H1 (cell line): ENCODE measurements around the gene TMEM269. TPM values are rescaled to one million over a fixed set of nuclear protein-coding genes. Genes with fewer than 3 reads are reported as not detected.

Experiments used
- CTCF ChIA-PET: fragments of 300-600 bp; sonication (Branson Sonifier 250); formaldehyde crosslinking; loops from one replicate; lab custom pipeline; 2021; ENCODE audit not compliant: partially characterized antibody; lab: Charles Lee
- POLR2A ChIA-PET: fragments of 300-600 bp; sonication (Branson Sonifier 250); formaldehyde crosslinking; loops from one replicate; lab custom pipeline; 2021; ENCODE audit warnings: inconsistent platforms; ENCODE audit not compliant: partially characterized antibody; lab: Charles Lee
- DNase-seq, 2 experiments: peaks; one replicate each; pipeline versions ENCODE4 v3.0.0 to v3.0.0-alpha.2; 2010 to 2022; ENCODE audit warnings: low spot score in 2 of 2, low read depth in 1 of 2, mixed read lengths in 1 of 2
- FAIRE-seq: peaks from 2 replicates; lab custom pipeline; 2011; peaks lifted over from hg19 to GRCh38; lab: Jason Lieb, UNC
- H2AFZ ChIP-seq: 2 replicates; pipeline ENCODE4 v1.8.1; 2012; ENCODE audit warnings: low read length, inconsistent platforms
- H2AK5ac ChIP-seq: 2 replicates; pipeline ENCODE4 v1.6.1; 2013; ENCODE audit warnings: low read depth, low read length
- H2BK120ac ChIP-seq: replicated peaks from 2 replicates; pipeline ENCODE3; 2013; ENCODE audit warnings: low read depth, low read length, inconsistent platforms
- H2BK12ac ChIP-seq: 2 replicates; pipeline ENCODE4 v1.6.1; 2013; ENCODE audit warnings: low read depth, low read length
- H2BK15ac ChIP-seq: 2 replicates; pipeline ENCODE4 v1.6.1; 2013; ENCODE audit warnings: low read length
- H2BK20ac ChIP-seq: 2 replicates; pipeline ENCODE4 v1.6.1; 2013; ENCODE audit warnings: low read length
- H2BK5ac ChIP-seq: 2 replicates; pipeline ENCODE4 v1.6.1; 2013; ENCODE audit warnings: low read depth, low read length
- H3K14ac ChIP-seq: 2 replicates; pipeline ENCODE4 v1.6.1; 2013; ENCODE audit warnings: inconsistent platforms; ENCODE audit not compliant: insufficient read length
- H3K18ac ChIP-seq: 2 replicates; pipeline ENCODE4 v1.6.1; 2013; ENCODE audit warnings: low read length; ENCODE audit errors: extremely low read depth
- H3K23ac ChIP-seq: 2 replicates; pipeline ENCODE4 v1.6.1; 2013; ENCODE audit warnings: inconsistent platforms; ENCODE audit not compliant: insufficient read length
- H3K23me2 ChIP-seq: 2 replicates; pipeline ENCODE4 v1.6.1; 2013; ENCODE audit warnings: low read depth, low read length
- H3K27ac ChIP-seq: 2 replicates; pipeline ENCODE4 v1.6.1; 2011; ENCODE audit warnings: low read depth, low read length, inconsistent platforms
- H3K27me3 ChIP-seq, 4 experiments: replicated peaks in 1 of 4; 1 replicate in 1 of 4; 2 replicates in 3 of 4; pipeline versions ENCODE4 v1.6.1 to v1.8.1; 2011 to 2013; ENCODE audit warnings: low read length in 3 of 4, mild to moderate bottlenecking in 3 of 4, inconsistent platforms in 2 of 4, mixed read lengths in 2 of 4, moderate library complexity in 1 of 4; ENCODE audit not compliant: control insufficient read depth in 3 of 4, insufficient read depth in 3 of 4; ENCODE audit errors: extremely low read depth in 1 of 4
- H3K36me3 ChIP-seq, 4 experiments: 2 replicates each; pipeline versions ENCODE4 v1.6.1 to v1.8.1; 2011 to 2013; ENCODE audit warnings: mild to moderate bottlenecking in 4 of 4, low read length in 3 of 4, moderate library complexity in 2 of 4, control low read depth in 1 of 4, inconsistent platforms in 1 of 4; ENCODE audit not compliant: insufficient read depth in 4 of 4, control insufficient read depth in 2 of 4
- H3K4ac ChIP-seq: replicated peaks from 2 replicates; pipeline ENCODE3; 2013; ENCODE audit warnings: low read length, low read depth, mixed read lengths, inconsistent platforms; ENCODE audit not compliant: insufficient read length
- H3K4me1 ChIP-seq, 4 experiments: replicated peaks in 1 of 4; 1 replicate in 1 of 4; 2 replicates in 3 of 4; pipeline versions ENCODE4 v1.6.1 to v1.8.1; 2011 to 2013; ENCODE audit warnings: low read length in 3 of 4, inconsistent platforms in 2 of 4, mixed read lengths in 1 of 4; ENCODE audit not compliant: insufficient read depth in 4 of 4, control insufficient read depth in 3 of 4
- H3K4me2 ChIP-seq, 2 experiments: 2 replicates each; pipeline versions ENCODE4 v1.6.1 to v1.8.1; 2011 to 2013; ENCODE audit warnings: low read depth in 2 of 2, low read length in 2 of 2, control low read depth in 1 of 2, inconsistent platforms in 1 of 2, mild to moderate bottlenecking in 1 of 2; ENCODE audit not compliant: insufficient read depth in 1 of 2
- H3K4me3 ChIP-seq, 4 experiments: fragments of 200-600, 300-600 bp in 1 of 4; sonication (generic), shearing (Covaris generic), sonication (Bioruptor Twin) in 1 of 4; 2 replicates each; pipeline versions ENCODE4 v1.5.1 to v1.8.1; 2011 to 2016; ENCODE audit warnings: low read length in 4 of 4, low read depth in 3 of 4, control low read depth in 2 of 4, inconsistent platforms in 2 of 4, mild to moderate bottlenecking in 2 of 4, mixed read lengths in 1 of 4, moderate library complexity in 1 of 4; ENCODE audit not compliant: insufficient read depth in 2 of 4; ENCODE audit errors: extremely low read depth in 1 of 4
- H3K56ac ChIP-seq: replicated peaks from 2 replicates; pipeline ENCODE3; 2013; ENCODE audit warnings: low read depth, mild to moderate bottlenecking, mixed read lengths, low read length, inconsistent platforms; ENCODE audit not compliant: insufficient read length
- H3K79me1 ChIP-seq: 2 replicates; pipeline ENCODE4 v1.6.1; 2013; ENCODE audit warnings: low read depth, low read length, control low read depth
- H3K79me2 ChIP-seq, 2 experiments: 2 replicates each; pipeline versions ENCODE4 v1.6.1 to v1.8.1; 2012 to 2013; ENCODE audit warnings: low read length in 2 of 2, mild to moderate bottlenecking in 2 of 2, inconsistent platforms in 1 of 2; ENCODE audit not compliant: insufficient read depth in 2 of 2, control insufficient read depth in 1 of 2
- H3K9ac ChIP-seq, 4 experiments: replicated peaks in 1 of 4; 1 replicate in 1 of 4; 2 replicates in 3 of 4; pipeline versions ENCODE4 v1.6.1 to v1.8.1; 2011 to 2013; ENCODE audit warnings: low read depth in 3 of 4, low read length in 3 of 4, control low read depth in 2 of 4, mild to moderate bottlenecking in 2 of 4, moderate library complexity in 2 of 4, inconsistent platforms in 1 of 4; ENCODE audit errors: extremely low read depth in 1 of 4
- H3K9me3 ChIP-seq, 2 experiments: 2 replicates each; pipeline versions ENCODE4 v1.6.1 to v1.8.1; 2012 to 2013; ENCODE audit warnings: mild to moderate bottlenecking in 2 of 2, moderate library complexity in 2 of 2, control low read depth in 1 of 2, inconsistent platforms in 1 of 2, low read depth in 1 of 2, low read length in 1 of 2, mixed read lengths in 1 of 2; ENCODE audit not compliant: insufficient read depth in 2 of 2
- H4K20me1 ChIP-seq, 2 experiments: replicated peaks in 1 of 2; 2 replicates each; pipeline versions ENCODE3 to v1.8.1; 2011 to 2013; ENCODE audit warnings: inconsistent platforms in 2 of 2, low read length in 2 of 2, mild to moderate bottlenecking in 1 of 2; ENCODE audit not compliant: insufficient read depth in 2 of 2, control insufficient read depth in 1 of 2
- H4K5ac ChIP-seq: 2 replicates; pipeline ENCODE4 v1.6.1; 2013; ENCODE audit warnings: low read length, low read depth, mixed read lengths, inconsistent platforms; ENCODE audit not compliant: insufficient read length
- H4K8ac ChIP-seq: 2 replicates; pipeline ENCODE4 v1.8.0; 2013; ENCODE audit warnings: mild to moderate bottlenecking, moderate library complexity, low read length, inconsistent platforms; ENCODE audit not compliant: insufficient read depth; ENCODE audit errors: extremely low read depth
- H4K91ac ChIP-seq: replicated peaks from 2 replicates; pipeline ENCODE3; 2013; ENCODE audit warnings: low read length, mixed read lengths, inconsistent platforms; ENCODE audit not compliant: insufficient read length
- CBX8 ChIP-seq: fragments of 300-800, 300-1000 bp; sonication (generic); IDR thresholded peaks from 2 replicates; pipeline ENCODE4 v1.7.1; 2016; ENCODE audit warnings: low read depth, low read length, borderline replicate concordance
- HDAC2 ChIP-seq, 2 experiments: fragments of 300-600 bp in 1 of 2; sonication (generic) in 1 of 2; IDR thresholded peaks; 2 replicates each; pipeline ENCODE4 v1.6.1; 2011 to 2012; ENCODE audit warnings: low read depth in 2 of 2, low read length in 2 of 2, mild to moderate bottlenecking in 2 of 2, moderate library complexity in 2 of 2, borderline replicate concordance in 1 of 2, inconsistent platforms in 1 of 2
- TAF1 ChIP-seq: IDR thresholded peaks from 2 replicates; pipeline ENCODE4 v1.6.1; 2011; ENCODE audit warnings: mild to moderate bottlenecking, low read depth, low read length
- WGBS, 2 experiments: shearing (Covaris generic) in 1 of 2; methylation state at CpG; one replicate each; pipeline versions ENCODE4 v1.1.6 to v1.1.7; 2013 to 2015; ENCODE audit warnings: low lambda C conversion rate in 2 of 2, mixed read lengths in 2 of 2, inconsistent platforms in 1 of 2, low coverage in 1 of 2, missing lambda C conversion rate in 1 of 2; ENCODE audit not compliant: insufficient replicate concordance in 2 of 2, insufficient coverage in 1 of 2, insufficient read length in 1 of 2; ENCODE audit errors: extremely low coverage in 1 of 2, missing lambda C conversion rate in 1 of 2; 5-methylcytosine and 5-hydroxymethylcytosine counted together
- polyA plus RNA-seq, 7 experiments: library from polyadenylated mRNA; depleted of rRNA in 3 of 7; stranded (reverse) in 5 of 7; unstranded in 2 of 7; fragments of >200 nt in 5 of 7; fragments of 200-250 nt in 2 of 7; gene quantifications; 1 replicate in 5 of 7; 2 replicates in 1 of 7; 4 replicates in 1 of 7; pipeline versions ENCODE4 v1.2.1 to v1.2.3, GENCODE V29; 2011 to 2013; ENCODE audit warnings: missing spikeins in 2 of 7, mixed read lengths in 2 of 7
- total RNA-seq: library from RNA; stranded (reverse); fragmentation: NEBNext Ultra II Directional; extraction: Animal tissue kit (Norgen Biotek cat#: 25700); gene quantifications from 2 replicates; pipeline ENCODE4 v1.2.1, GENCODE V29; 2021

TMEM269 gene
- total and polyA plus RNA-seq, 2 of the 8 experiments (the other 6 are each of a cell fraction or from before 2014, with no cell fraction given): 0.14 to 0.35 TPM

DNA sequence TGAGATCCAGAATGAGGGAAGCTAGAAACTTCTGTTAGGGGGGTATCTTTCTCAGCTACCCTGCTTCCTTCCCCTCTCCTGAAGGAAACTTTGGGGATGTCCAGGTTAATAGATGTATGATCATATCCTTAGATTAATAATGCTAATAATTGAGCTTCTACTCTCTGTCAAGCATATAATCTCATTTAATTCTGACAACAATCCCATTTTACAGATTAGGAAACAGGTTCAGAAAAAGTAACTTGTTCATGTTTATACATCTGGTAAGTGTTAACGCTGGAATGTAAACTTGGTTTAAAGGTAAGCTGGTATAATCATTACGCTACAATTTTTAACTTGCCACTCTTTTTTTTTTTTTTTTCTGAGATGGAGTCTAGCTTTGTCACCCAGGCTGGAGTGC, 1.7 kb upstream of the TMEM269 start:
- Histone ChIP-seq H3K18ac (no peak overlapping the region), H3K56ac (no peak overlapping the region), H3K79me2 (no peaks in the 10 kb centered on the region), H2BK12ac (no peak overlapping the region), H3K36me3 (peaks cover 0 to 13% (median 3%) of the 10 kb centered on the region in 4 experiments; a peak in 4 of 8 replicates), H4K20me1 (peaks cover 0 to 2% of the 10 kb centered on the region in 2 experiments), H3K23me2 (no peaks in the 10 kb centered on the region), H4K91ac (no peak overlapping the region), H3K4me3 (no peak overlapping the region), H3K9ac (no peak overlapping the region), H3K9me3 (no peaks in the 10 kb centered on the region), H2BK20ac (no peak overlapping the region), H3K79me1 (no peaks in the 10 kb centered on the region), H2BK120ac (no peak overlapping the region), H4K5ac (no peak overlapping the region), H3K23ac (no peak overlapping the region), H3K27ac (no peak overlapping the region), H3K27me3 (no peaks in the 10 kb centered on the region), H3K4me2 (no peak overlapping the region), H3K4ac (no peak overlapping the region), H2AFZ (no peak overlapping the region), H3K4me1 (peaks cover 0 to 8% (median under 1%) of the 10 kb centered on the region in 4 experiments; a peak in 2 of 7 replicates), H2AK5ac (no peak overlapping the region), H2BK5ac (no peak overlapping the region), H4K8ac (no peak overlapping the region), H2BK15ac (no peak overlapping the region), H3K14ac (no peak overlapping the region)
- POLR2A ChIA-PET: interaction anchor here (0.9 to 2.3 kb wide), 2 partner anchors 11 to 63 kb away, joined by 3 to 9 read pairs; partner anchors contain the start of gene ZNF691
- WGBS, 2 experiments: 87% methylated on average over 2 of the region's 2 CpGs; no CpG with 5 or more reads in 1 of the 2 experiments
- no peak for FAIRE-seq
- DNase-seq: no peak
- CTCF ChIA-PET: interaction anchor here (1.1 to 4.7 kb wide), 3 partner anchors 10 to 291 kb away, joined by 3 to 22 read pairs (median 4); no protein-coding TSS in a partner anchor
- TF ChIP-seq TAF1 (no peak), HDAC2 (IDR thresholded peaks at IDR 0.05; ENCODE audit: borderline replicate concordance in 1 of 2, low read depth in 2 of 2, low read length in 2 of 2) (no peak), CBX8 (no peak)
